Testis (tissue), 2 donors: ENCODE results near the gene RIPOR2.

Source experiments
- CTCF ChIP-seq, 3 experiments: fragments of 450-650 bp in 2 of 3; fragments of 200-600 bp in 1 of 3; sonication (generic) in 1 of 3; IDR thresholded peaks; one replicate each; pipeline ENCODE4 v1.5.1; 2016 to 2019; ENCODE audit warnings: antibody characterized with exemption in 3 of 3, mild to moderate bottlenecking in 2 of 3, moderate library complexity in 1 of 3
- POLR2A ChIP-seq: fragments of 450-650 bp; IDR thresholded peaks from one replicate; pipeline ENCODE4 v1.6.1; 2017; ENCODE audit warnings: antibody characterized with exemption, mild to moderate bottlenecking, moderate library complexity

GRCh38 chr6:24918641-24919055 lies 17.1 kb downstream of the RIPOR2 start:
- TF ChIP-seq POLR2A (no peak), CTCF (IDR thresholded peaks at IDR 0.05) (no peak)
